AG04450 (cell line): ENCODE measurements around the gene MAP1LC3C. TPM values are rescaled to one million over a fixed set of nuclear protein-coding genes. Genes with fewer than 3 reads are reported as not detected.

Source experiments
- CTCF ChIA-PET: fragments of 300-600, 350-600 bp; formaldehyde crosslinking; extraction: SDS; loops from one replicate; lab custom pipeline; 2022; ENCODE audit warnings: antibody characterized with exemption, inconsistent platforms; lab: Charles Lee
- POLR2A ChIA-PET: fragments of 350-600 bp; formaldehyde crosslinking; extraction: SDS; loops from one replicate; lab custom pipeline; 2021; ENCODE audit warnings: antibody characterized with exemption, inconsistent platforms; lab: Yijun Ruan, JAX
- DNase-seq: peaks from one replicate; pipeline ENCODE4 v3.0.0-alpha.2; 2011; ENCODE audit warnings: low read depth, low spot score
- H3K27ac ChIP-seq: one replicate; pipeline ENCODE4 v1.5.1; 2012; ENCODE audit warnings: low read depth, low read length, control low read depth
- H3K27me3 ChIP-seq: one replicate; pipeline ENCODE4 v1.6.0; 2012; ENCODE audit warnings: low read length; ENCODE audit not compliant: control insufficient read depth, insufficient read depth
- H3K4me3 ChIP-seq: 2 replicates; pipeline ENCODE4 v1.5.1; 2011; ENCODE audit warnings: mild to moderate bottlenecking, low read depth, low read length, control low read depth
- H3K9me3 ChIP-seq: 2 replicates; pipeline ENCODE4 v1.5.1; 2012; ENCODE audit warnings: low read length; ENCODE audit not compliant: control insufficient read depth, insufficient read depth
- polyA plus RNA-seq: library from polyadenylated mRNA; depleted of rRNA; stranded (reverse); fragments of >200 nt; gene quantifications from 2 replicates; pipeline ENCODE4 v1.2.3, GENCODE V29; 2011
- TF ChIP-seq, protein P1 (sequence below): IDR thresholded peaks from 2 replicates; pipeline ENCODE4 v1.5.1; 2011; ENCODE audit warnings: low read depth, low read length, control low read depth, inconsistent platforms

The MAP1LC3C gene
- polyA plus RNA-seq, 1 experiment: not detected

GRCh38 chr1:241985787-241986186 is 13.1 kb downstream of the MAP1LC3C start:
- no peak overlapping the region for H3K4me3 ChIP-seq
- no peak for DNase-seq
- no peaks in the 10 kb centered on the region for H3K27me3 ChIP-seq
- TF ChIP-seq, protein P1, sequence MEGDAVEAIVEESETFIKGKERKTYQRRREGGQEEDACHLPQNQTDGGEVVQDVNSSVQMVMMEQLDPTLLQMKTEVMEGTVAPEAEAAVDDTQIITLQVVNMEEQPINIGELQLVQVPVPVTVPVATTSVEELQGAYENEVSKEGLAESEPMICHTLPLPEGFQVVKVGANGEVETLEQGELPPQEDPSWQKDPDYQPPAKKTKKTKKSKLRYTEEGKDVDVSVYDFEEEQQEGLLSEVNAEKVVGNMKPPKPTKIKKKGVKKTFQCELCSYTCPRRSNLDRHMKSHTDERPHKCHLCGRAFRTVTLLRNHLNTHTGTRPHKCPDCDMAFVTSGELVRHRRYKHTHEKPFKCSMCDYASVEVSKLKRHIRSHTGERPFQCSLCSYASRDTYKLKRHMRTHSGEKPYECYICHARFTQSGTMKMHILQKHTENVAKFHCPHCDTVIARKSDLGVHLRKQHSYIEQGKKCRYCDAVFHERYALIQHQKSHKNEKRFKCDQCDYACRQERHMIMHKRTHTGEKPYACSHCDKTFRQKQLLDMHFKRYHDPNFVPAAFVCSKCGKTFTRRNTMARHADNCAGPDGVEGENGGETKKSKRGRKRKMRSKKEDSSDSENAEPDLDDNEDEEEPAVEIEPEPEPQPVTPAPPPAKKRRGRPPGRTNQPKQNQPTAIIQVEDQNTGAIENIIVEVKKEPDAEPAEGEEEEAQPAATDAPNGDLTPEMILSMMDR: peak; percentile 58
- no peaks in the 10 kb centered on the region for H3K9me3 ChIP-seq
- CTCF ChIA-PET: interaction anchor here (0.7 to 3.2 kb wide), 8 partner anchors 9 to 1327 kb away, joined by 3 to 23 read pairs (median 6); partner anchors contain the start of genes KMO and MAP1LC3C
- POLR2A ChIA-PET: no interaction called here
- no peak overlapping the region for H3K27ac ChIP-seq

GRCh38 chr1:241979926-241980325 is 19.0 kb downstream of the MAP1LC3C start:
- ChIA-PET POLR2A (no interaction called here), CTCF (interaction anchor here (1.4 kb wide), 1 partner anchor 19 kb away, joined by 3 read pairs; the partner anchor contains the start of gene MAP1LC3C)
- DNase-seq: no peak
- Histone ChIP-seq H3K9me3 (no peaks in the 10 kb centered on the region), H3K4me3 (no peak overlapping the region), H3K27ac (no peak overlapping the region), H3K27me3 (no peaks in the 10 kb centered on the region)
- TF ChIP-seq, protein P1: no peak

GRCh38 chr1:241979071-241979470 is 19.8 kb downstream of the MAP1LC3C start:
- POLR2A ChIA-PET: no interaction called here
- Histone ChIP-seq H3K9me3 (no peaks in the 10 kb centered on the region), H3K27ac (no peak overlapping the region), H3K4me3 (no peak overlapping the region), H3K27me3 (no peaks in the 10 kb centered on the region)
- CTCF ChIA-PET: no interaction called here
- TF ChIP-seq, protein P1: no peak
- no peak for DNase-seq

DNA sequence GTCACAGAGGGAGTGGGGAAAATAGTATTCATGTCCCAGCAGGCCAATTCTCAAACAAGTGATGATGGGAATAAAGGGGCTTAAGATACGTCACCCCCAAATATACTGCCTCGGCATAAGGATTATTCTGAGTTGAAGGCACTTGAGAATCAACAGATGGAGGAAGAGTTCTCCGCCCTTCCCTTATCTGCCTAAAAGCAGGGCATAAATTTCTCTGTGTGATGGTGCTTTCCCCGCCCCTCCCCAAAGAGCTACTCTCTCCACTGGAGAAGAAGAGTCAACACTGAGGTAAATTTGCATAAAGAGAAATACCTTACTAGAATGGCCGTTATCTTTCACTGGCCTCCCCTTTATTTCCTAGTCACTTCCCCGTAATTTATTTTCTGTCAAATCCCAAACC is 22.7 kb downstream of the MAP1LC3C start:
- TF ChIP-seq, protein P1: no peak
- DNase-seq: no peak
- H3K27me3 ChIP-seq: no peaks in the 10 kb centered on the region
- no peak overlapping the region for H3K4me3 ChIP-seq
- H3K9me3 ChIP-seq: no peaks in the 10 kb centered on the region
- no peak overlapping the region for H3K27ac ChIP-seq
- ChIA-PET CTCF (no interaction called here), POLR2A (no interaction called here)

DNA sequence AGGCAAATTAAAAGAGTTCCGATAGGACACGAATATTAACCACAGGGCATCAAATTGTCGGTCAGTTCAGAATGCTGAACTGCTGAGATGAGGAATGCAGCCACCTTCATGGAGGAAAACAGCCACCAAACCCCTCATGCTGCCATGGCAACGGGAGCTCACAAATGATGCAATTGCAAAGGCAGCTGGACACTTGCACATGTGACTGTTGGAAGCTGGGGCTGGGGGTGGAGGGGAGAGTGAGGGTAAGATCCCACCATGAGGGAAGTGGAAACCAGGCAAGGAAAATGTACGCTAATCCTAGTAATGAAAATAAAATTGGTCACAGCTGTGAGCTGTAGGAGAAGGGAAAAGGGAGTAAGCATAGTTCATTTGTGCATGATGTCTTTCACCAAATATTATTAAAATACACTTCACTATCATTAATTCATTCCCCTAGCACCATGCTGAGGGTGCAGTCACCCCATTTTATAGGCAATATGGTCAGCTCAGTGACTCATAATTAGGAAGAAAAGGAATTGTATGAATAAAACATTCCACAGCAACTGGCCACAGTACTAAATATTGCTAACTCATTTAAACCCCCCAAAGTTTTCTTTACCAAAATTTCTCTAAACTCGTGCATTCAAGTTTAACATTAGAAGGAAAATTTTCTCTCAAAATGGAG is 26.1 kb downstream of the MAP1LC3C start:
- no peaks in the 10 kb centered on the region for H3K27me3 ChIP-seq
- no peaks in the 10 kb centered on the region for H3K9me3 ChIP-seq
- ChIA-PET POLR2A (interaction anchor here (0.6 kb wide), 1 partner anchor 18 kb away, joined by 4 read pairs; no protein-coding TSS in a partner anchor), CTCF (no interaction called here)
- H3K27ac ChIP-seq: no peak overlapping the region
- TF ChIP-seq, protein P1: no peak
- no peak overlapping the region for H3K4me3 ChIP-seq
- DNase-seq: no peak
